GM21717 (cell line): ENCODE results near the gene BABAM2.

ENCODE experiments used
- ATAC-seq: cut with Tn5 transposase; IDR thresholded peaks from one replicate; pipeline ENCODE4 v1.9.1; 2021; ENCODE audit warnings: mild to moderate bottlenecking, moderate library complexity; ENCODE audit not compliant: unreplicated experiment

BABAM2 gene

GRCh38 chr2:28387082-28387960 lies 496.8 kb downstream of the BABAM2 start:
- no peak for ATAC-seq
